Hepatocyte (in vitro differentiated cells): ENCODE measurements around the gene MOV10. TPM values are rescaled to one million over a fixed set of nuclear protein-coding genes. Genes with fewer than 3 reads are reported as not detected.
A peak's percentile ranks its signal among the peaks of the same experiment; 100 is the strongest.

Source experiments
- DNase-seq: peaks from one replicate; pipeline ENCODE4 v3.0.0-alpha.2; 2016; ENCODE audit warnings: low spot score
- H2AFZ ChIP-seq: fragments of 200-600 bp; sonication (generic); 2 replicates; pipeline ENCODE4 v1.6.0; 2016; ENCODE audit warnings: antibody characterized with exemption, mild to moderate bottlenecking
- H3K27ac ChIP-seq: fragments of 200-600 bp; sonication (generic); 2 replicates; pipeline ENCODE4 v1.5.1; 2016; ENCODE audit warnings: mild to moderate bottlenecking
- H3K27me3 ChIP-seq: fragments of 200-600 bp; sonication (generic); 2 replicates; pipeline ENCODE4 v1.6.1; 2016
- H3K36me3 ChIP-seq: fragments of 200-600 bp; sonication (generic); replicated peaks from 2 replicates; pipeline ENCODE4 v1.5.1; 2016; ENCODE audit warnings: low read depth; ENCODE audit not compliant: insufficient read depth
- H3K4me1 ChIP-seq: fragments of 200-600 bp; sonication (generic); 2 replicates; pipeline ENCODE4 v1.5.1; 2016; ENCODE audit warnings: mild to moderate bottlenecking, moderate library complexity; ENCODE audit not compliant: insufficient read depth
- H3K4me2 ChIP-seq: fragments of 200-600 bp; sonication (generic); 2 replicates; pipeline ENCODE4 v1.6.0; 2016
- H3K4me3 ChIP-seq: fragments of 200-600 bp; sonication (generic); 2 replicates; pipeline ENCODE4 v1.5.1; 2016; ENCODE audit warnings: mild to moderate bottlenecking
- H3K79me2 ChIP-seq: fragments of 200-600 bp; sonication (generic); 2 replicates; pipeline ENCODE4 v1.6.0; 2017; ENCODE audit warnings: mild to moderate bottlenecking
- H3K9me2 ChIP-seq: fragments of 200-600 bp; sonication (generic); replicated peaks from 2 replicates; pipeline ENCODE4 v1.6.0; 2017; ENCODE audit warnings: mild to moderate bottlenecking; ENCODE audit not compliant: insufficient read depth
- H3K9me3 ChIP-seq: fragments of 200-600 bp; sonication (generic); 2 replicates; pipeline ENCODE4 v1.5.1; 2016; ENCODE audit warnings: low read depth, mild to moderate bottlenecking
- H4K20me1 ChIP-seq: fragments of 200-600 bp; sonication (generic); 2 replicates; pipeline ENCODE4 v1.6.0; 2016; ENCODE audit warnings: mild to moderate bottlenecking; ENCODE audit not compliant: insufficient read depth, poor library complexity, severe bottlenecking
- EZH2 ChIP-seq: fragments of 200-600 bp; sonication (generic); IDR thresholded peaks from 2 replicates; pipeline ENCODE4 v1.6.1; 2016; ENCODE audit warnings: antibody characterized with exemption, mild to moderate bottlenecking, borderline replicate concordance
- EZH2phosphoT487 ChIP-seq: fragments of 200-600 bp; sonication (generic); IDR thresholded peaks from one replicate; pipeline ENCODE4 v1.6.1; 2018; ENCODE audit warnings: antibody characterized with exemption, mild to moderate bottlenecking, low read depth, moderate library complexity; ENCODE audit not compliant: unreplicated experiment, severe bottlenecking
- WGBS: methylation state at CpG from one replicate; pipeline ENCODE4 v1.1.6; 2016; ENCODE audit warnings: low lambda C conversion rate; ENCODE audit errors: missing lambda C conversion rate; 5-methylcytosine and 5-hydroxymethylcytosine counted together
- polyA plus RNA-seq: library from polyadenylated mRNA; unstranded; fragments of >200 nt; fragmentation: Nextera tagmentation; extraction: Ambion mirVana; gene quantifications from 2 replicates; pipeline ENCODE4 v1.2.1, GENCODE V29; 2016
- total RNA-seq: library from RNA; depleted of rRNA; stranded (reverse); fragments of >200 nt; gene quantifications from 2 replicates; pipeline ENCODE4 v1.2.3, GENCODE V29; 2014
- TF ChIP-seq, protein P1 (sequence below): fragments of 200-600 bp; sonication (generic); IDR thresholded peaks from 2 replicates; pipeline ENCODE4 v1.5.1; 2016; ENCODE audit warnings: antibody characterized with exemption, mild to moderate bottlenecking; ENCODE audit not compliant: poor library complexity

MOV10 gene, protein sequence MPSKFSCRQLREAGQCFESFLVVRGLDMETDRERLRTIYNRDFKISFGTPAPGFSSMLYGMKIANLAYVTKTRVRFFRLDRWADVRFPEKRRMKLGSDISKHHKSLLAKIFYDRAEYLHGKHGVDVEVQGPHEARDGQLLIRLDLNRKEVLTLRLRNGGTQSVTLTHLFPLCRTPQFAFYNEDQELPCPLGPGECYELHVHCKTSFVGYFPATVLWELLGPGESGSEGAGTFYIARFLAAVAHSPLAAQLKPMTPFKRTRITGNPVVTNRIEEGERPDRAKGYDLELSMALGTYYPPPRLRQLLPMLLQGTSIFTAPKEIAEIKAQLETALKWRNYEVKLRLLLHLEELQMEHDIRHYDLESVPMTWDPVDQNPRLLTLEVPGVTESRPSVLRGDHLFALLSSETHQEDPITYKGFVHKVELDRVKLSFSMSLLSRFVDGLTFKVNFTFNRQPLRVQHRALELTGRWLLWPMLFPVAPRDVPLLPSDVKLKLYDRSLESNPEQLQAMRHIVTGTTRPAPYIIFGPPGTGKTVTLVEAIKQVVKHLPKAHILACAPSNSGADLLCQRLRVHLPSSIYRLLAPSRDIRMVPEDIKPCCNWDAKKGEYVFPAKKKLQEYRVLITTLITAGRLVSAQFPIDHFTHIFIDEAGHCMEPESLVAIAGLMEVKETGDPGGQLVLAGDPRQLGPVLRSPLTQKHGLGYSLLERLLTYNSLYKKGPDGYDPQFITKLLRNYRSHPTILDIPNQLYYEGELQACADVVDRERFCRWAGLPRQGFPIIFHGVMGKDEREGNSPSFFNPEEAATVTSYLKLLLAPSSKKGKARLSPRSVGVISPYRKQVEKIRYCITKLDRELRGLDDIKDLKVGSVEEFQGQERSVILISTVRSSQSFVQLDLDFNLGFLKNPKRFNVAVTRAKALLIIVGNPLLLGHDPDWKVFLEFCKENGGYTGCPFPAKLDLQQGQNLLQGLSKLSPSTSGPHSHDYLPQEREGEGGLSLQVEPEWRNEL
- total RNA-seq = 87.7 and 98.2 TPM in 2 replicates
- polyA plus RNA-seq = 133 and 135 TPM in 2 replicates

DNA sequence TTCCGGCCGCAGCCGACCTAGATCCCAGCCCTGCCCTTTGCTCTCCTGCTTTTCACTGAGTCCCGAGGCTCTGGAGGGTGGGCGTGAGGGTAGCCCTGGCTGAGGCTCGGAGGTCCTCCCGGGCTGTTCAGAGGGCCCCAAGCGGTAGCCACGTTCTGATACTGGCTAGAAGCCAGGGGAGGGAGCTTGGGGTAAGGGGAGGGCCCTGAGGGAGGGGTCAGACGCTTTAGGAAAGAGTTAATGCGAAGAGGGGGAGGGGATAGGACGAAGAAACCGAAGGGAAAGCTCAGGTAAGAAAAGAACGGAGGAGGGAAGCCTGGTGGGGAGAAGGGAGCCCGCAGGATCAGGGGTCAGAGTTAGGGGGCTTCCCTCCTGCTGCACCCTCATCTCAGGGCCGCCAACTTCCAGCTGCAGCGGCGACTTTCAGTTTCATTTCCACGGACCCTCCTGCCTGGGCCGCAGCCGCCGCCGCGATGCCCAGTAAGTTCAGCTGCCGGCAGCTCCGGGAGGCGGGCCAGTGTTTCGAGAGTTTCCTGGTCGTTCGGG is at the start of gene MOV10:
Gene MOV10 (plus strand): TSS at position 220 of the 546 bp plus-strand sequence. CDS start 254 bp downstream, at position 474.
- Histone ChIP-seq H3K79me2 (peaks cover 43% of the 10 kb centered on the region), H3K27ac (peak within 1 kb of the TSS; percentile 99), H3K9me2 (no peaks in the 10 kb centered on the region), H4K20me1 (peaks cover 2% of the 10 kb centered on the region), H3K4me2 (peak within 1 kb of the TSS; percentile 81), H2AFZ (peak within 1 kb of the TSS; percentile 19), H3K9me3 (no peaks in the 10 kb centered on the region), H3K27me3 (no peaks in the 10 kb centered on the region), H3K36me3 (no peaks in the 10 kb centered on the region), H3K4me3 (peak within 1 kb of the TSS; percentile 78), H3K4me1 (peaks cover 19% of the 10 kb centered on the region)
- peak; percentile 80 for DNase-seq
- under 1% methylated on average over 27 of the region's 30 CpGs for WGBS
- TF ChIP-seq EZH2 = no peak

DNA sequence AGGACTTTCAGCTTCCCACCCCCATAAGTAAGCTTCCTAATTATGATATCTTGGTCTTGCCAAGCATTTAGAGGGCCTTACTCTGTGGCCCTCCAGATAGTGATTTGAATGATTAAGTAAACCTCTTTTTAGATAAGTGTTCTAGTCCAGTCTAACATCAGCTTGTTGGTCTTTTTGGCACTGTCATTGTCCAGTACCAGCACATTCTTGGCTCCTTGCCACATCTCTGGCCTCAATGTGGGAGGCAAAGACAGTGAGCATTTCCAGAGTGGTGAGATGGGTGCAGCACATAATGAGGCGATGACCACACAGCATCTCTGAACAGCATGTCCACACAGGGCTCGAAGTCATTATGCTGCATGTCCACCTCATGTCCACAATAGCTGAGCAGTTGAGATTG is 48.8 kb upstream of the MOV10 start:
- 98% methylated on average over 2 of the region's 2 CpGs for WGBS
- TF ChIP-seq EZH2 (no peak), EZH2phosphoT487 (no peak)
- TF ChIP-seq, protein P1, sequence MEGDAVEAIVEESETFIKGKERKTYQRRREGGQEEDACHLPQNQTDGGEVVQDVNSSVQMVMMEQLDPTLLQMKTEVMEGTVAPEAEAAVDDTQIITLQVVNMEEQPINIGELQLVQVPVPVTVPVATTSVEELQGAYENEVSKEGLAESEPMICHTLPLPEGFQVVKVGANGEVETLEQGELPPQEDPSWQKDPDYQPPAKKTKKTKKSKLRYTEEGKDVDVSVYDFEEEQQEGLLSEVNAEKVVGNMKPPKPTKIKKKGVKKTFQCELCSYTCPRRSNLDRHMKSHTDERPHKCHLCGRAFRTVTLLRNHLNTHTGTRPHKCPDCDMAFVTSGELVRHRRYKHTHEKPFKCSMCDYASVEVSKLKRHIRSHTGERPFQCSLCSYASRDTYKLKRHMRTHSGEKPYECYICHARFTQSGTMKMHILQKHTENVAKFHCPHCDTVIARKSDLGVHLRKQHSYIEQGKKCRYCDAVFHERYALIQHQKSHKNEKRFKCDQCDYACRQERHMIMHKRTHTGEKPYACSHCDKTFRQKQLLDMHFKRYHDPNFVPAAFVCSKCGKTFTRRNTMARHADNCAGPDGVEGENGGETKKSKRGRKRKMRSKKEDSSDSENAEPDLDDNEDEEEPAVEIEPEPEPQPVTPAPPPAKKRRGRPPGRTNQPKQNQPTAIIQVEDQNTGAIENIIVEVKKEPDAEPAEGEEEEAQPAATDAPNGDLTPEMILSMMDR = no peak
- H3K79me2 ChIP-seq = peaks cover 100% of the 10 kb centered on the region

DNA sequence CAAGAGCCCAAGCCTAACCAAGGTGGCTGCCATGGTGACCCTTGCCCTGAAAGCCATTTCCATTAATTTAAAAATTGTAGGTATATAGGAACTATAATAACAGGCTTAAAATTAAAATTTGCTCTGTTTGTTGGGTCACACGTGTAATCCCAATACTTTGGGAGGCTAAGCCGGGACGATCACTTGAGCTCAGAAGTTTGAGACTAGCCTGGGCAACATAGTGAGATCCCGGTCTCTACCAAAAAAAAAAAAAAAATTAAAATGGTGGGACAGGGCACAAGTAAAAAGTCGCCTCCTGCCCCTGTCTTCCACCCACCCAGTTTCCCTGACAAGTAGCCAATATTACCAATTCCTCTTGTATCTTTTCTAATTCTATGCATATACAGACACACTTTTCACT is 48.3 kb upstream of the MOV10 start:
- Histone ChIP-seq H3K27me3 (no peaks in the 10 kb centered on the region), H2AFZ (no peak overlapping the region), H3K27ac (no peak overlapping the region), H3K79me2 (peaks cover 100% of the 10 kb centered on the region), H3K36me3 (no peaks in the 10 kb centered on the region), H3K9me2 (no peaks in the 10 kb centered on the region), H3K4me1 (peaks cover 11% of the 10 kb centered on the region), H3K9me3 (no peaks in the 10 kb centered on the region), H3K4me3 (no peak overlapping the region), H4K20me1 (peaks cover 94% of the 10 kb centered on the region), H3K4me2 (no peak overlapping the region)
- TF ChIP-seq EZH2phosphoT487 (no peak), EZH2 (no peak)
- TF ChIP-seq, protein P1 = no peak
- WGBS = 96% methylated on average over 5 of the region's 5 CpGs
- no peak for DNase-seq

More for the DNA sequence above, 48.8 kb upstream of the MOV10 start:
- Histone ChIP-seq H3K4me3 (no peak overlapping the region), H3K9me3 (no peaks in the 10 kb centered on the region), H3K27me3 (no peaks in the 10 kb centered on the region), H3K36me3 (no peaks in the 10 kb centered on the region), H2AFZ (no peak overlapping the region), H3K4me2 (no peak overlapping the region), H3K9me2 (no peaks in the 10 kb centered on the region), H4K20me1 (peaks cover 91% of the 10 kb centered on the region), H3K27ac (no peak overlapping the region), H3K4me1 (peaks cover 15% of the 10 kb centered on the region)
- DNase-seq = peak; percentile 13
